ENCODE measurements around the gene VPS18.

- TF ChIP-seq CTCF (conservative IDR thresholded peaks at IDR 0.05; ENCODE audit: low read depth, low read length): no peak
- TF ChIP-seq EZH2 (IDR thresholded peaks at IDR 0.05; ENCODE audit: borderline replicate concordance, low read depth, low read length, poor library complexity, severe bottlenecking): no peak
These were observed 37.9 kb downstream of the VPS18 start for GRCh38 chr15:40932156-40932555.

Measured in A673 (cell line).